ENCODE measurements around the gene MFN2. TPM values are rescaled to one million over a fixed set of nuclear protein-coding genes. Genes with fewer than 3 reads are reported as not detected.

The MFN2 gene
- total and polyA plus RNA-seq, 9 of the 15 experiments (the other 6 are each of a cell fraction or from before 2014, with no cell fraction given) = 10.5 to 158 (median 87.1) TPM

- TF ChIP-seq GMEB1 (CRISPR knock-in tag; IDR thresholded peaks at IDR 0.05) (no peak), HMGXB4 (CRISPR knock-in tag; IDR thresholded peaks at IDR 0.05) (peak; percentile 38; the same call in 1 of the 2 replicates), ZNF644 (tag; IDR thresholded peaks at IDR 0.05; ENCODE audit: low read depth) (0 out of 2 replicates have a peak, but pooled peaks have one; percentile 33), ZNF592 (IDR thresholded peaks at IDR 0.05) (peak; percentile 76), GTF2F1 (IDR thresholded peaks at IDR 0.05; ENCODE audit: low read depth, low read length) (no peak), FOXP4 (CRISPR knock-in tag; IDR thresholded peaks at IDR 0.05; ENCODE audit: borderline replicate concordance) (no peak), ATF6 (CRISPR knock-in tag; IDR thresholded peaks at IDR 0.05) (0 out of 2 replicates have a peak, but pooled peaks have one; percentile 59), ZNF436 (CRISPR knock-in tag; IDR thresholded peaks at IDR 0.05) (no peak), ZNF778 (CRISPR knock-in tag; IDR thresholded peaks at IDR 0.05) (no peak), NCOA2 (IDR thresholded peaks at IDR 0.05; ENCODE audit: partially characterized antibody in 2 of 2) (no peak), ZNF354B (CRISPR knock-in tag; IDR thresholded peaks at IDR 0.05) (no peak), ZNF449 (CRISPR knock-in tag; IDR thresholded peaks at IDR 0.05) (no peak)
Observed at GRCh38 chr1:11934302-11935056, 45.8 kb upstream of the MFN2 start, which contains the start of gene PLOD1 (continued).
